HG02759 (cell line): ENCODE results near the gene ABCB6.

Source experiments
- ATAC-seq: cut with Tn5 transposase; IDR thresholded peaks from one replicate; pipeline ENCODE4 v1.9.1; 2021; ENCODE audit warnings: mild to moderate bottlenecking, moderate library complexity; ENCODE audit not compliant: unreplicated experiment

ABCB6 gene

DNA sequence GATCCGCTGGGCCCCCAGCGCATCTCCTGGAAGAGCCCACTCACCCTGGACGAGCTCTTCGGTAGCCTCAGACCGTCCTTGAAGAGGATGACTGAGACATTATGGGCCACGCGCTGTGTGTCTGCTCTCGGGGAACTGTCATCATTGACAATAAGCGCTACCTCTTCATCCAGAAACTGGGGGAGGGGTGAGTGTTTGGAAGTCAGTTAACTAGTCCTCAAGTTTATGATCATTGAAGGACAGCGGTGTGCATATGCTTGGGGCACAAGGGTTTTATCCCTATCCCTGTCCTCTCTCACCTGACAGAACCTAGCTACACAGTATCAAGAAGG is 27.1 kb upstream of the ABCB6 start:
- ATAC-seq, result no peak

GRCh38 chr2:219245148-219245898 is 26.6 kb upstream of the ABCB6 start, which contains the start of the genes GLB1L and STK16:
Gene GLB1L, minus strand, starts transcription at chr2:219245444. Its CDS starts 1,871 bp downstream, at chr2:219243573.
Gene STK16, plus strand, starts transcription at chr2:219245479. Its CDS starts 521 bp downstream, at chr2:219246000.
- ATAC-seq, result peak; percentile 79

DNA sequence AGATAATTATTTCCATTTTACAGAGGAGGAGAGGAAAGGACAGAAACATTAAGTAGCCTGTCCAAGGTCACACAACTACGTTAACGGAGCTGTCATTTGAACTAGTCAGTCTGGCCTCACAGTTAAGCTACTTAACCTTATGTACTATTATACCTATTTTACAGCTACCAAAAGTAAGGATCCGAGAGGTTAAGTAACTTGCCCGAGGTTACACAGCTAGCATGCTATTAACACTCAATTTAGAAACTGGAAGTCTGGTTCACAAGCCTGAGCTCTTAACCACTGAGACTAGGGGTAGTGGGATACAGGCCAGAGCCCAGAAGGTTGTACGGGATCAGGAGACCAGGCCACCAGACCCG is 26.0 kb upstream of the ABCB6 start:
- ATAC-seq, result no peak

DNA sequence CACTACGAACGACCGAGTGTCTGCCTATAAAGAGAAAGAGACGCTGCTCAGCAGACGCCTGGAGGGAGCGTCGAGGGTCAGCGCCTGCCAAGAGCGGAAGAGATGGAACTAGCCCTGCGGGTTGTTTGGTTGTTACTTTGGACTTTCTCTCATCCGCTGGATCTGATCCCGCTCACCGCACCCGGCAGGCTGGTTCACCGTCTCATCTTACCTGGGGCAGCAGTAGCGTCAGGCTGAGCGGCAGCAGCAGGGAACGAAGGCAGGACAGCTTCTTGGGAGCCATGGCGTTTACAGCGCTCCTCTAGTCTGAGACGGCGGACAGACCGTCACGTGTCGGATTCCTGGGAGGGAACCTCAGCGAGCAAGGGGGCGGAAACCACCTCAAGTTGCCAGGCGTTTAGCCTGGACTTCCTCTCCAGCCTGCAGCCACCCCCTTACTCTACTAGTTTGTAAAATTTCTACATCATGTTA is 24.6 kb upstream of the ABCB6 start:
- no peak for ATAC-seq

- ATAC-seq, result no peak
These were observed 15.6 kb upstream of the ABCB6 start for GRCh38 chr2:219234331-219234730.

DNA sequence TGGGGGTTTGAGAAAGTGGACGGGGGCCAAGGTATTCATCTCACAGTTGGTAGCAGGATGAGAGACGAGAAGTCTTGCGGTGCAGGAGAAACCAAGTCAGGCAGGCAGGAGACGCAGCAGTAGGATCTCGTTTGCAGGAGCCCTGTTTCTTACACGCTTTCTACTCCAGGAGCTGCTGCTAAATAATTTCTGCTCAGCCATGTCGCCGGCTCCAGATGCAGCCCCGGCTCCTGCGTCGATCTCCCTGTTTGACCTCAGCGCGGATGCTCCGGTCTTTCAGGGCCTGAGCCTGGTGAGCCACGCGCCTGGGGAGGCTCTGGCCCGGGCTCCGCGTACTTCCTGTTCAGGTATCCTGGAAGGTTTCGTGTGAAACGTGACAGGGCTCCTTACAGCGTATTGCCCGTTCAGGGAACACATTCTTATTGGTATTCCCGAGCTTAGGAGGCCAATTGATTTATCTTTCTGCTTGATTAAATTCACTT is 11.3 kb upstream of the ABCB6 start:
- peak; percentile 0 for ATAC-seq

GRCh38 chr2:219229305-219230058 is 10.7 kb upstream of the ABCB6 start, which contains the start of the genes ANKZF1 and ATG9A:
Gene ANKZF1, plus strand, starts transcription at chr2:219229806. Its CDS starts 452 bp downstream, at chr2:219230258.
Gene ATG9A, minus strand, starts transcription at chr2:219229636. Its CDS starts 1,612 bp downstream, at chr2:219228024.
- peak; percentile 98 for ATAC-seq

DNA sequence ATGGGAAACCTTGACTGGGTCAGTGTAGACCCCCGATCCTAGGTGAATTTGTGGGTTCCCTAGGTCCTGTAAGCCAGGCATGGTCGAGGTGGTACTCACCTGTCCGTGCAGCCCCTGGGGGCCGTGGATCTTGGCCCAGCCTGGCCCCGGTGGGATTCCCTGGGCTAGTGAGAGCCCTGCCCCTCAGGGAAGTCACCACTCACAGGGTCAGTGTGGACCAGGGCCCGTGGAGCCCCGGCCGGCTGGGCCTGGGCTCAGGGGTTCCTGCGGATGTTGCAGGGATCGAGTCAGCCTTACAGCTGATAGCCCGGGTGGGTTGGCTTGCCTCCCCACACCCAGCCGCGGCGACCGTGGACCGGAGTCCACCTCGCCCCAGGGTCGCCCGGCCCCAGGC is 10.2 kb upstream of the ABCB6 start:
- ATAC-seq, result no peak

DNA sequence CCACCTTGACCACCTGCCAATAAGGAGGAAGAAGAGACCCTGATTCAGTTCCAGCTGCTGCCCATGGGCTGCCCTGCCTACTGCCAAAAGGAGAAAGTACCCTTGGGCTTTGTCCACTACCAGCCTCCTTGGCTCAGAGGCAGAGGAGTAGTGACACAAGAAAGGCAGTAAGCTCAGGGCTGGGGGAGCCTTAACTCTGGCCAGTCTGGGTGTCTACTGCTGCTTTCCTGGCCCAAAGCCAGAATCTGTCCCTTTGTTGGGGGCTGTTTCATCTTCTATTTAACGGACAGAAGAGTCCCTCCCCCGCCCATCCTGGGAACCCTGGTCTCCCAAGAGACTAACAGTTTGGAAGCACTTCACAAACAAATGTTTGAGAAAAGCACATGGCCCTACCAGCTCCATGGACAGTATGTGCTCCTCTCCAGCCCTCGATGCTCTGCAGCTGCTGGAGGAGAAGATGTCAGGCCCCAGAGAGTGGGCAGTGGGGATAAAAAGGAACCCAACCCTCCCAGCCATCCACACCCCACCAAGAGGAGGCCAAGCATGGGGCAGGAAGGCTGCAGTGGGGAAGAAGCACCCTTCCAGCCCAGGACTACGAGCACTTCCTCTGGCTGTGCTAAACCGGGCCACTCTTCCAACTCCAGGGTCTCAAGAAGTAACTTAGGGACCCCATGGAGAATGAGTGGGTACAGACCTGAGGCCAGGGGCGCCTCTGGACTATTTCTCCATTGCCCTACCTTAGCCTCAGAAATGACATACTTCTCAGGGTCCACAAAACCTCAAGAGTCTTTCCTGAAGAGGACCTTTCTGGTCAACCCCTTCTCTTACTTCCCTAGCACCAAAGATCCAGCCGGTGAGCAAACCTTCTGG is 9.5 kb upstream of the ABCB6 start:
- ATAC-seq, result no peak

- no peak for ATAC-seq
These were observed 6.6 kb upstream of the ABCB6 start for GRCh38 chr2:219225350-219225749.

DNA sequence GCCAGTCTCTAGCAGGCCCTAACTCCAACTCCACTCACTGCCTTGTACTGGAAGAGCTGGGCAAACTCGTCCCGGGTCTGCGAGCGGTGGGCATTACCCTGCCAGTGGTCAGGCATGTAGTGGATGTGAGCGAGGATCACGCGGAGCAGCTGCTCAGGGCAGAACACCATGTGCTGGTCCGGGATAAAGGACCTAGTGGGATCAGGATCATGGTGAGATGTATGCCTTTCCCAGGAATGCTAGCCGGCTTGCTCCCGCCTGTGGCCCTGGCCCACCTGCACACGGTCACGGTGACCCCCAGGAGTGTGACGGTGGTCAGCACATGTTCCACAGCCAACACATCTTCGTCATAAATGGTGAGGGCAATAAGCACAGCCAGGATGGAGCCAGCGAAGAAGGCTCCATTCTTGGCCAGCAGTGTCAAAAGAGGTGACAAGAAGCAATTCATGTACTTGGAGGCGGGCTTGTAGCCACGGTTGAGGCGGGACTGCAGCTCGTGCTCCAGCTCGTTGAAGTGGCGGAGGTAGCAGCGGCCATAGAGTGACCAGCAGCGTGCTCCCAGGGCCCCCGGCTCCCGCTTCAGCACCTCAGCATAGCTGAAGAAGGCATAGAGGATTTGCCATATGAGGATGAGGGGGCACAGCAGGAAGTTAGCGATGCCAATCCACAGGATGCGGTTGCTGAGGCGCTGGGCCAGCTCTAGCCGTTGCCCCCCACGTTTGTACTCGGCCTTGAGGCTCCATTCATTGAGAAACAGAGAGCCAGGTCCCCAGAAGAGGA is 5.3 kb upstream of the ABCB6 start:
- ATAC-seq, result no peak

DNA sequence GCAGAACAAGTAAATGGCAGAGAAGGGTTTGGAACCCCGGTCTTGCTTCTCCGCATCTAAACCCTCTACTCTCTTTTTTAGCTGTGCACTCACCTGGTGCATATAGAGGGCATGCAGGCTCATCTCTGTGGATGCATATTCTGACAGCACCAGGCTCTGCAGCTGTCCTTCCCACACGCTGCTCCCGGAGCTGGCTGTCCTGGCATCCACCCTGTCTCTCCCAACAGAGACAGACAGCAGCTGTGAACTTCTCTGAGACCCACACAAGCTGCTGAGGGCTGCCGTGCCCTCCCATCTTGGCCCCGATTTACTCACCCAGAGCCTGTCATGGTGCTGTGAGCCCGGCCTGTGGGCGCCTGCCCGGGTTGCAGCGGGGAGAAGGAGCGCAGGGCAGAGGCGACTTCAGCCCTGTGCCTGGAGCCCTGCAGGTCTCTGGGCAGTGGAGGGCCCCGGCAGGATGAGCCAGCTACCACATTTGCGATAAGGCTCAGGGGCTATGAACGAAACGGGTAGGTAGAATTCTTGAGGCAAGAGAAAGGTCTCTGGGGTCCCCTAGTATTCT is 3.3 kb upstream of the ABCB6 start:
- no peak for ATAC-seq

DNA sequence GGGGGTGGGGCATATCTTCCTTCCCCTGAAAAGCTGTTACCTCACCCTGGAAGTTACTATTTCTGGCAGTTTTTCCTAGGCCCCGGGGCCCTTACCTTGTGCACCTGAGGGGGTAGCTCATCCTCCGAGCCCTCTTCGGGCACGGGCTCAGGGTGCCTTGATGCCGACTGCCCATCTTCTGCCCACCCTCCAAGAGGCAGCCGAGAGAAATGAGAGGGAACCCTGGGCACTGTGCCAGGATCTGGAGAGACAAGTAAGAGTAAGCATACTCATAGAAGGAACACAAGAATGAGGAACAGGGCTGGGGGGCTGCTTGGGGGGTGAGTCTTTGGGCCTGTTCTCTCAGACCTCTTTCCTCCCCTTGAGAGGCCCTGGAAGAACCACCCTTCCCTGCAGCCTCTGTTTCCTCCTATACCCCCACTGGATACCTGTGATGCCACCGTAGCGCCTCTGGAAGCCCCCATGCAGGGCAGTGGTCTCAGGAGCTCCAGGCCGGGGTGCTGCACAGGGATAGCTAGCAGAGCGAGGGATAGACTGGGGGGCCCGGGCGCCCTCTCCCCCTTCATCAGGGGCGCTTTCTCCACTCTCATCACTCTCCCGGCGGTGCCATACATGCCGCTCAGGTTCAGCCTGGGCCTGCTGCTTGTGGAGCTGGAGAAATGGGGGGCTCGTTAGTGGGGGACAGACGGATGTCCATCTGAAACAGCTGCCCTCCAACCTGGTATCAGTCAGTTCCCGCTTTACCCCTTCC is 2.1 kb upstream of the ABCB6 start:
- no peak for ATAC-seq

DNA sequence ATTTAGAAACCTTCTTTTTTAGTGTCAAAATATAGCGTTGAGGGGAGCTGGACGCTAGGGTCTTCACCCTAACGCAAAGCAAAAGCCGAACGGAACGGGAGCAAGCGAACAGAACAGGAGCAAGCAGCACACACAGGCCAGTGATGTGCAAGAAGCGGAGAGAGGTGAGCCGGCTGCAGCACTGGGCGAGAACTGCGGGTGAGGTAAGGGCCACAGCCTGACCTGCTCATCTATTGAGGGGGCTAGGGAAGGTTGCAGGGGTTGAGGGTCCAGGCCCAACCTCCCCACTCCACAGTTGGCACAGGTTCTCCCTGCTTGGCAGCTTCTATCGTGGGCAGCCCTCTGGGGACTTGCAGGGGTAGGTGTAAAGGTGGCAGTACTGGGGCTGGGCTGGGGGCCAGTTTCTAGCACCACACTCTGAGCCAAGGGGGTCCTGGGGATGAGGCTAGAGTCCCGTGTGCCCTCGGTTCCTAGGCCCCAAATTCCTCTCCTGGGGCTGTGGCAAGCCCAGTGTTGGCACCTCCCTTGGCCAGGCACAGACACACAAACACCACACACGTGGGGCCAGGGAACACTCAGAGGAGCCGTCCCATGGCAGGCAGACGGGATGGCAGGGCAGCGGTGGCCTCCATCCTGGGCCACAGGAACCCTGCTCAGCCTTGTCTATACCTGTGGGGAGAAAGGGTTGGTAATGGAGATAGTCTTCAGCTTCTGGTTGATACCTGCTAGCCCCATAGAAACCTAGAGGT is 1.2 kb upstream of the ABCB6 start:
- ATAC-seq, result no peak

DNA sequence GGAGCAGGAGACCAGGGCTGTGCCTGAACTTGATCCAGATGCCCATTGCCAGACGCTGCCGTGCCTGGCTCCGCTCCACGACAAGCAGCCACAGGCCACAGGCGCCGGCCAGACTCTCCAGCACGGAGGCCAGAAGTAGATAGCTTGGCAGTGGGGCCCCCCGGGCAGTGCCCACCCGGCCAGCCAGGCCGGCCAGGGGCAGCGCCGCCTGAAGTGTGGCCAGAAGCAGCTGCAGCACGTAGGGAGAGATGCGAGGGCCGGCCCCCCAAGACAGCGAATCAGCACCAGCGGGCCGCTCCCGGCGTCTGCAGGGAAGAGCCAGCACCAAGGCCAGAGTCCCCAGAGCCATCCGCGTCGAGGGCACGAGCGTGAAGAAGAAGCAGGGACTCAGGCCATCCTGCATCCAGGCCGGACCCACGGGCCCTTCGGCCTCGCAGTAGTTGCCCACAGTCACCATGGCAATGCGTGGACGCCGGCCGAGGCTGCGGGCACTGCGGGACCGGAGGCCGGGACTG is 484 bp downstream of the ABCB6 start:
- peak; percentile 30 for ATAC-seq

DNA sequence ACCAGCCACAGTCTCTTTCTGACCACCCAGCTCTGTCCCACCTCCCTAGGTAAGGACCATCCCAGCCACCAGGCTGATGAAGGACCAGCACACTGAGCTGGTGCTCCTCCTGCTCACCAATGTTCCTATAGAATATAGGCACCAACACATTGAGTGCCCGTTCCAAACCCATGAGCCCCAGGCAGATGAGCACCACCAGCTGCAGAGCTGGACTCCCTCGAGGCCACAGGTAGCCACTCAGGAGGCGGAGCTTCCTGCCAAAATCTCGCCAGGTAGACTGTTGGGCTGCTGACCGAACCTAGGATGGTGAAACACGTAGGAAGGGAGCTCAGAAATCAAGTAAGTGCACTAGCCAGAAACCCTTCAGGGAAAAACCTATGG is 2.2 kb downstream of the ABCB6 start:
- no peak for ATAC-seq

DNA sequence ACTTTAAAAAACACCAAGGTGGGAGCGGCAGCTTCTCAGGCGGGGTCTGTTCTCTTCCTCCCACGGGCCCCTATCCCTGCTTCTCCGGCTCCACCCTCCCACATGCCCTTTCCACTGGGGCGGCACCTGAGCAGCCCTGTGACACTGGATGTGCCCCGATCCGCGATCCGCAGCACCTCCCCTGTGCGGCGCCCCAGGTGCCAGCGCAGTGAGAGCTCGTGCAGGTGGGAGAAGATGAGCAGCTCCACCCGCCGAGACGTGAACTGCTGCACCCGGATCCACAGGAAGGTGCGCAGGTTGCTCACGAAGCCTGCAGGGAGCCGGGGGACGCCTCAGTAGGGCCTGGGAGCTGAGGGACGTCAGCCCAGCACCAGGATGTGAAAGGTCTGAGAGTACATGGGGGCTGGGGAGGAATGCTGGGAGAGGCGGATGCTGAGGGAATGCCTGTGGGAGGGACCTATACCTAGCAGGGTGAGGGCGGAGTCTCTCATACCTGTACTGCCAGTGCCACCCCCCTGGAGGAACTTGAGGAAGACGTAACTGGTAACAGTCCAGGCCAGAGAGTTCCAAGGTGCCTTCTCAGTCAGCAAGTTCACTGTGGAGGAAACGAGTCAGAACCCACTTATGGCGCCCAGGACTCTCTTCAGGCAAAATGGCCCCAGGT is 2.8 kb downstream of the ABCB6 start:
- ATAC-seq, result no peak

DNA sequence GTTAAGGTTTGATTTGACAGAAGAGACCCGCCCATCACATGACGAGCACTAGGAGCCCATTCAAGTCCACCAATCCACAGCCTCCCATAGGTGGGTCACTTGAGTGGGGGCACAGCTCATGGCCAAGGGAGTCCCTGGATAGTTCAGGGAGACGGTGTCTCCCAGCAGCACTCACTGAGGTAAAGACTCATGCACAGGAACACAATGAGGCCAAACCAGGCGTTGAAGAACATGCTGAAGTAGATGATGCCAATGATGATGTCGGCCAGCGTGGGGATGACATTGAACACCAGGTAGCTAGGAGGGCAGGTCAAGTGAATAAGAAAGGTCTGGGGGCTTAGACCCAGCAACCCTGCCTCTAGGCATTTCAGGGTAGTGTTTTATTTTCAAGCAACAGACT is 4.0 kb downstream of the ABCB6 start:
- ATAC-seq, result no peak
